Measurements from ENCODE around the gene SIM1.

Gene SIM1

DNA sequence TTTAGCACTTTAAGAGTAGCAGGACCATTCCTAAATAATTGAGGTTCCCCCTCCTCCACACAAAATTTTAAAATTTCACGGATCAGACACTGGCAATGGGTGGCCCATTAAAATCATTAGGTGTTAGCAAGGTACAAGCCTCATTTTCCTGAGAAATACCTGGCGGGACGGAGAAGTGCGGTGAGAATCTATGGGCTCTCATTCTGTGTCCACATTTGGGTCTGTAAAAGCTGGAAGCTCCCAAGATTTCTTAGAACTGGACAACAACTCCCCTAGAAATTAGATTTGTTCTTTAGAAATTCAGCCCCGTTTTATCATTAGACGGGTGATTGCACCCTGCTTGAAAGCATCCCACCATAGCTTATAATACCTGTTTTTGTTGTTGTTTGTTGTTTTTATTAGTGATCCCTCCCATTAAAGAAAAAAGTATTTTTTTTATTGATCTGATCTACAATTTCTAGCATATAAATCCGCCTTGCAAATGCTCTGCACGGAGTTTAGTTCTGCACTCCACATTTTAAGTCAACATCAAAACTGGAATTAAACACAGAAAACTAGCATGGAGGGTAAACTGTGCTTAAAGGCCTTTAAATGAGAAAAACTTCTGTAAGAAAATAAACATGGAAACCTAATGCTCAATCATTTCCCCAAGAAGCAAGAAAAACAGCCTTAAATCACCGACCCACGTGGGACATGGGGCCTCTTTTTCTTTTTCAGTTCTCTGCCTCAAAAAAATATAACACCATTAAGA is 5.7 kb downstream of the SIM1 start:
- TF ChIP-seq EZH2phosphoT487 (IDR thresholded peaks at IDR 0.05; ENCODE audit: low read depth), result no peak
- TF ChIP-seq, protein P1, sequence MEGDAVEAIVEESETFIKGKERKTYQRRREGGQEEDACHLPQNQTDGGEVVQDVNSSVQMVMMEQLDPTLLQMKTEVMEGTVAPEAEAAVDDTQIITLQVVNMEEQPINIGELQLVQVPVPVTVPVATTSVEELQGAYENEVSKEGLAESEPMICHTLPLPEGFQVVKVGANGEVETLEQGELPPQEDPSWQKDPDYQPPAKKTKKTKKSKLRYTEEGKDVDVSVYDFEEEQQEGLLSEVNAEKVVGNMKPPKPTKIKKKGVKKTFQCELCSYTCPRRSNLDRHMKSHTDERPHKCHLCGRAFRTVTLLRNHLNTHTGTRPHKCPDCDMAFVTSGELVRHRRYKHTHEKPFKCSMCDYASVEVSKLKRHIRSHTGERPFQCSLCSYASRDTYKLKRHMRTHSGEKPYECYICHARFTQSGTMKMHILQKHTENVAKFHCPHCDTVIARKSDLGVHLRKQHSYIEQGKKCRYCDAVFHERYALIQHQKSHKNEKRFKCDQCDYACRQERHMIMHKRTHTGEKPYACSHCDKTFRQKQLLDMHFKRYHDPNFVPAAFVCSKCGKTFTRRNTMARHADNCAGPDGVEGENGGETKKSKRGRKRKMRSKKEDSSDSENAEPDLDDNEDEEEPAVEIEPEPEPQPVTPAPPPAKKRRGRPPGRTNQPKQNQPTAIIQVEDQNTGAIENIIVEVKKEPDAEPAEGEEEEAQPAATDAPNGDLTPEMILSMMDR (IDR thresholded peaks at IDR 0.05; ENCODE audit: low read depth, low read length), result no peak
- no peaks in the 10 kb centered on the region for H3K79me2 ChIP-seq (ENCODE audit: low read length)
- no peak overlapping the region for H3K4me2 ChIP-seq (ENCODE audit: low read length)
- H3K4me1 ChIP-seq (ENCODE audit: low read length), result no peaks in the 10 kb centered on the region
- H2AFZ ChIP-seq (ENCODE audit: low read depth, low read length), result no peak overlapping the region
- no peak overlapping the region for H3K4me3 ChIP-seq (ENCODE audit: low read length)
- no peaks in the 10 kb centered on the region for H4K20me1 ChIP-seq (ENCODE audit: insufficient read depth, low read length)
- H3K9ac ChIP-seq (ENCODE audit: low read length), result no peak overlapping the region
- no peaks in the 10 kb centered on the region for H3K9me3 ChIP-seq (ENCODE audit: insufficient read depth, low read length)
- no peaks in the 10 kb centered on the region for H3K36me3 ChIP-seq (replicated peaks; ENCODE audit: low read depth, low read length)
- no peak overlapping the region for H3K27ac ChIP-seq (ENCODE audit: low read length)
- no peaks in the 10 kb centered on the region for H3K27me3 ChIP-seq (ENCODE audit: low read depth, low read length)

DNA sequence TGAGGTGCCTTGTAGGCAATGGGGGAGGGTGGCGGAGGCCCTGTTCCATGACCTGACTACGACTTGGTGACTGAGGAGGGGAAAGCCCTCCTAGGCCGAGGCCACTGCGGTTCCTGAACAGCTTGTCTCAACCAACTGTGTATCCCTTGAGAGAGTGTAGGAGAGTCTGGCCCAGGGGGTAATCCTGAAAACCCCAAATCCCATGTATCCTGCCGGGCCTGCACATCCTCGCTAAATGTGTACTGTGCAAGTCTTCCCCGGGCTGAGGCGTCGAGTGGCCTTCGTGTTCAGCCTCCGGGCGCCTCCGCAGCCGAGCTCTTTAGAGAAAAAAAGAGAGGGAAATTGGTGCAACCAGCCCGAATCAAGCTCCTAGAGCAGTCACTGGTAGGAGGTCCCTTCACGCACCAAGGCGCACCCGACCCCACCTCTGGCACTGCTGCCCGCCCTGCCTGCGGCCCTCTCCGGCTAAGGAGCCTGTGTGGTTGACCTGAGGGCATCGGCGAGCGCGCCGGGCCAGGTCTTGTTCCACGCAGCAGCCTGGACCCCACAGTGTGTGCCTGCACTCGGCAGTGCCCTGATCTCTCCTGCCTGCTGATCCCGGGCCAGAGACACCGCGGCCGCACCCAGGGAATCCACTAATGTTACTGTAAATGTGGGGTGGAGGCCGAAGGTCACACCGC is 7.3 kb downstream of the SIM1 start:
- H3K9me3 ChIP-seq (ENCODE audit: insufficient read depth, low read length), result no peaks in the 10 kb centered on the region
- no peaks in the 10 kb centered on the region for H3K4me1 ChIP-seq (ENCODE audit: low read length)
- H2AFZ ChIP-seq (ENCODE audit: low read depth, low read length), result no peak overlapping the region
- no peaks in the 10 kb centered on the region for H4K20me1 ChIP-seq (ENCODE audit: insufficient read depth, low read length)
- H3K27me3 ChIP-seq (ENCODE audit: low read depth, low read length), result no peaks in the 10 kb centered on the region
- no peaks in the 10 kb centered on the region for H3K36me3 ChIP-seq (replicated peaks; ENCODE audit: low read depth, low read length)
- H3K27ac ChIP-seq (ENCODE audit: low read length), result no peak overlapping the region
- no peak overlapping the region for H3K4me2 ChIP-seq (ENCODE audit: low read length)
- no peak overlapping the region for H3K4me3 ChIP-seq (ENCODE audit: low read length)
- no peaks in the 10 kb centered on the region for H3K79me2 ChIP-seq (ENCODE audit: low read length)
- TF ChIP-seq EZH2phosphoT487 (IDR thresholded peaks at IDR 0.05; ENCODE audit: low read depth), result no peak
- TF ChIP-seq, protein P1 (IDR thresholded peaks at IDR 0.05; ENCODE audit: low read depth, low read length), result no peak
- no peak overlapping the region for H3K9ac ChIP-seq (ENCODE audit: low read length)

DNA sequence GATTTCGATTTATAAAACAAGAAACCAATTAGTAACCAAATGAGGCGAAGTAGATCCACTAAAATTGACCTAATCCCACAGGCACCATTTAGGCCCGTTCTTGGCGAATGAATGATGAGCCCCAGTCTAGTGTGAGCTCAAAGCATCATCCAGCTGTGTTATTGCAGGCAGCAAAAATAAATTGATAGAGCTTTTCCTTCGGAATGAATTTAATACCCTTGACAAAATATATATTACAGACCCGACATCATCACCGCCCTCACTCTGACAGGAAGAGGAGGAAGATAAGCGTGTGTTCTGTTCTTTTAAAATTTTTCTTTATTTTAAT is 7.8 kb downstream of the SIM1 start:
- no peak overlapping the region for H2AFZ ChIP-seq (ENCODE audit: low read depth, low read length)
- no peak for TF ChIP-seq EZH2phosphoT487 (IDR thresholded peaks at IDR 0.05; ENCODE audit: low read depth)
- TF ChIP-seq, protein P1 (IDR thresholded peaks at IDR 0.05; ENCODE audit: low read depth, low read length), result no peak
- no peaks in the 10 kb centered on the region for H3K27me3 ChIP-seq (ENCODE audit: low read depth, low read length)
- H3K4me2 ChIP-seq (ENCODE audit: low read length), result no peak overlapping the region
- no peaks in the 10 kb centered on the region for H3K79me2 ChIP-seq (ENCODE audit: low read length)
- no peak overlapping the region for H3K4me3 ChIP-seq (ENCODE audit: low read length)
- no peaks in the 10 kb centered on the region for H3K4me1 ChIP-seq (ENCODE audit: low read length)
- no peaks in the 10 kb centered on the region for H3K9me3 ChIP-seq (ENCODE audit: insufficient read depth, low read length)
- H4K20me1 ChIP-seq (ENCODE audit: insufficient read depth, low read length), result no peaks in the 10 kb centered on the region
- H3K36me3 ChIP-seq (replicated peaks; ENCODE audit: low read depth, low read length), result no peaks in the 10 kb centered on the region
- H3K9ac ChIP-seq (ENCODE audit: low read length), result no peak overlapping the region
- no peak overlapping the region for H3K27ac ChIP-seq (ENCODE audit: low read length)

DNA sequence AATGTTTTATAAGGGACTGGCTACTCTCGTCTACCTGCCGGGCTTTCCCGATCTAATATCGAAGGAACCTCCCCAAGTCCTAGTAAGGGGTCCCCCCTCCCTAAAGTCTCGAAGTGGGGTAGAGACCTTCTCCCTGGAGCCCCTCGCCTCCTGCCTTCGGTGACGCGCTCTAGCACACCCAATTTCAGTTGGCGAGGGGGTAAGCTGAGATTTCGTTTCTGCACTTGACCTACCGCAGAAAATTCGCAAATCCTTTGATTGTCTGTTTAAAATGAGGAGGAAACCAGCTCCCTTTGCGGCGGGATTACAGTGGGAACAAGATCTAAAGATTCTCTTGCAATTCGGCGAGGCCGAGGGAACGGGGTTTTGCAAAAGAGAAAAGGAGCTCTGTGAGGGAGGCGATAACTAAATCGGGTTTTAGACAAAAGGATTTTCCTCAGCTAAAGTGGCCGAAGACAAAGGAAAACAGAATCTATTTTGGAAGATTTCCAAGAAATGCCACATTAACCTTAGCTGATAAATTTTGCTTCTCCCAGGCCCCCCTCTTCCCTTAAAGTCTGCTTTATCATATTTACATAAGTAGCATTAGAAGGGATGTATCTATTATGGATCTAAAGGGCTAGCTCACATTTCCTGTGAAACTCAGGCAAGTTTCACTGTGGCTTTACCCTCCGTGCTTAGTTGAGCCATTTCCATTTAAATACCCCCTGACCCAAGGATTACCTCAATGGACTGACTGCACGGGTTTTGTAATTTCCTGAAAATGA is 8.4 kb downstream of the SIM1 start:
- TF ChIP-seq, protein P1 (IDR thresholded peaks at IDR 0.05; ENCODE audit: low read depth, low read length), result no peak
- TF ChIP-seq EZH2phosphoT487 (IDR thresholded peaks at IDR 0.05; ENCODE audit: low read depth), result no peak
- H3K36me3 ChIP-seq (replicated peaks; ENCODE audit: low read depth, low read length), result no peaks in the 10 kb centered on the region
- H3K9ac ChIP-seq (ENCODE audit: low read length), result no peak overlapping the region
- no peaks in the 10 kb centered on the region for H3K4me1 ChIP-seq (ENCODE audit: low read length)
- H3K9me3 ChIP-seq (ENCODE audit: insufficient read depth, low read length), result no peaks in the 10 kb centered on the region
- H3K4me2 ChIP-seq (ENCODE audit: low read length), result no peak overlapping the region
- H3K27ac ChIP-seq (ENCODE audit: low read length), result no peak overlapping the region
- H2AFZ ChIP-seq (ENCODE audit: low read depth, low read length), result no peak overlapping the region
- no peaks in the 10 kb centered on the region for H3K27me3 ChIP-seq (ENCODE audit: low read depth, low read length)
- no peak overlapping the region for H3K4me3 ChIP-seq (ENCODE audit: low read length)
- no peaks in the 10 kb centered on the region for H3K79me2 ChIP-seq (ENCODE audit: low read length)
- H4K20me1 ChIP-seq (ENCODE audit: insufficient read depth, low read length), result no peaks in the 10 kb centered on the region

Data from OCI-LY3 (cell line).